Ishikawa (cell line): Measurements from ENCODE around the gene ZNF385C.

Experiments
- CEBPB ChIP-seq: IDR thresholded peaks from 2 replicates; pipeline ENCODE4 v1.6.1; 2012
- CREB1 ChIP-seq: IDR thresholded peaks from 2 replicates; pipeline ENCODE4 v1.6.1; 2012; ENCODE audit warnings: low read depth
- EGR1 ChIP-seq: IDR thresholded peaks from 2 replicates; pipeline ENCODE4 v1.6.1; 2012
- EP300 ChIP-seq: IDR thresholded peaks from 2 replicates; pipeline ENCODE4 v1.6.1; 2012; ENCODE audit warnings: borderline replicate concordance
- MAX ChIP-seq: IDR thresholded peaks from 2 replicates; pipeline ENCODE4 v1.6.1; 2012
- TAF1 ChIP-seq: IDR thresholded peaks from 2 replicates; pipeline ENCODE4 v1.6.1; 2012; ENCODE audit warnings: low read depth, mild to moderate bottlenecking
- TCF12 ChIP-seq: IDR thresholded peaks from 2 replicates; pipeline ENCODE4 v1.6.1; 2012; ENCODE audit warnings: low read depth
- TEAD4 ChIP-seq: IDR thresholded peaks from 2 replicates; pipeline ENCODE4 v1.6.1; 2012
- ZBTB7A ChIP-seq: IDR thresholded peaks from 2 replicates; pipeline ENCODE4 v1.6.1; 2012; ENCODE audit warnings: low read depth
- TF ChIP-seq, protein P1 (sequence below): IDR thresholded peaks from 2 replicates; pipeline ENCODE4 v1.6.1; 2012; ENCODE audit warnings: low read depth, mild to moderate bottlenecking
- TF ChIP-seq, protein P2 (sequence below): IDR thresholded peaks from 2 replicates; pipeline ENCODE4 v1.6.1; 2012

GRCh38 chr17:42009170-42009569 is 89.1 kb downstream of the ZNF385C start:
- no peak for TF ChIP-seq TEAD4
- no peak for TF ChIP-seq CREB1
- TF ChIP-seq, protein P1, sequence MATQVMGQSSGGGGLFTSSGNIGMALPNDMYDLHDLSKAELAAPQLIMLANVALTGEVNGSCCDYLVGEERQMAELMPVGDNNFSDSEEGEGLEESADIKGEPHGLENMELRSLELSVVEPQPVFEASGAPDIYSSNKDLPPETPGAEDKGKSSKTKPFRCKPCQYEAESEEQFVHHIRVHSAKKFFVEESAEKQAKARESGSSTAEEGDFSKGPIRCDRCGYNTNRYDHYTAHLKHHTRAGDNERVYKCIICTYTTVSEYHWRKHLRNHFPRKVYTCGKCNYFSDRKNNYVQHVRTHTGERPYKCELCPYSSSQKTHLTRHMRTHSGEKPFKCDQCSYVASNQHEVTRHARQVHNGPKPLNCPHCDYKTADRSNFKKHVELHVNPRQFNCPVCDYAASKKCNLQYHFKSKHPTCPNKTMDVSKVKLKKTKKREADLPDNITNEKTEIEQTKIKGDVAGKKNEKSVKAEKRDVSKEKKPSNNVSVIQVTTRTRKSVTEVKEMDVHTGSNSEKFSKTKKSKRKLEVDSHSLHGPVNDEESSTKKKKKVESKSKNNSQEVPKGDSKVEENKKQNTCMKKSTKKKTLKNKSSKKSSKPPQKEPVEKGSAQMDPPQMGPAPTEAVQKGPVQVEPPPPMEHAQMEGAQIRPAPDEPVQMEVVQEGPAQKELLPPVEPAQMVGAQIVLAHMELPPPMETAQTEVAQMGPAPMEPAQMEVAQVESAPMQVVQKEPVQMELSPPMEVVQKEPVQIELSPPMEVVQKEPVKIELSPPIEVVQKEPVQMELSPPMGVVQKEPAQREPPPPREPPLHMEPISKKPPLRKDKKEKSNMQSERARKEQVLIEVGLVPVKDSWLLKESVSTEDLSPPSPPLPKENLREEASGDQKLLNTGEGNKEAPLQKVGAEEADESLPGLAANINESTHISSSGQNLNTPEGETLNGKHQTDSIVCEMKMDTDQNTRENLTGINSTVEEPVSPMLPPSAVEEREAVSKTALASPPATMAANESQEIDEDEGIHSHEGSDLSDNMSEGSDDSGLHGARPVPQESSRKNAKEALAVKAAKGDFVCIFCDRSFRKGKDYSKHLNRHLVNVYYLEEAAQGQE: no peak
- no peak for TF ChIP-seq TAF1
- TF ChIP-seq EP300: no peak
- no peak for TF ChIP-seq TCF12
- TF ChIP-seq EGR1: no peak
- TF ChIP-seq MAX: no peak
- TF ChIP-seq ZBTB7A: no peak
- no peak for TF ChIP-seq CEBPB
- TF ChIP-seq, protein P2, sequence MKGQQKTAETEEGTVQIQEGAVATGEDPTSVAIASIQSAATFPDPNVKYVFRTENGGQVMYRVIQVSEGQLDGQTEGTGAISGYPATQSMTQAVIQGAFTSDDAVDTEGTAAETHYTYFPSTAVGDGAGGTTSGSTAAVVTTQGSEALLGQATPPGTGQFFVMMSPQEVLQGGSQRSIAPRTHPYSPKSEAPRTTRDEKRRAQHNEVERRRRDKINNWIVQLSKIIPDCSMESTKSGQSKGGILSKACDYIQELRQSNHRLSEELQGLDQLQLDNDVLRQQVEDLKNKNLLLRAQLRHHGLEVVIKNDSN: no peak
